ENCODE measurements around the gene ADCY5.

ADCY5 gene

GRCh38 chr3:123301331-123302184 is 147.3 kb downstream of the ADCY5 start:
- no peak for DNase-seq (ENCODE audit: low read depth)

GRCh38 chr3:123300583-123300982 is 148.3 kb downstream of the ADCY5 start:
- DNase-seq (ENCODE audit: low read depth): no peak

- no peak for DNase-seq (ENCODE audit: low read depth)
Observed at GRCh38 chr3:123300056-123300455, 148.8 kb downstream of the ADCY5 start.

DNA sequence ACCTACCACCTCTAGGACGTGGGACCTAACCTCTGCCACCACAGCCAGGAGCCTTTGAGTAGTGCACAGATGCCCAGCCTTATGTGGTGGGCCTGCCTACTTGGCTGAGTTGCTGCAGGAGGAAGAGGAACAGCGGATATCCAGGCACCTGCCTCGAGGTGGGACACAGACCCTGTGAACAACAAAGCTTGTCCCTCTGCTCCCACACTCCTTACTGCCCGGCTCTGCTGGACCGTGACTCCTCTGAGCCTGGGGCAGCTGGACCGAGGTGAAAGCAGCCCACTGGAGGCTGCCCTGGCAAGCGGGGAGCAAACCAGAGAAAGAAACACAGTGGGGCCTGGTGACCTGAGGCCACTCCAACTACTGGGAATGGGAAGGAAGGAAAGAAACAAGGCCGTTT is 149.3 kb downstream of the ADCY5 start:
- no peak for DNase-seq (ENCODE audit: low read depth)

- DNase-seq (ENCODE audit: low read depth): peak; percentile 6
Observed at GRCh38 chr3:123298903-123299302, 150.0 kb downstream of the ADCY5 start.

- no peak for DNase-seq (ENCODE audit: low read depth)
Observed at GRCh38 chr3:123297627-123297899, 151.3 kb downstream of the ADCY5 start.

- DNase-seq (ENCODE audit: low read depth): no peak
Observed at GRCh38 chr3:123296836-123297626, 151.9 kb downstream of the ADCY5 start.

GRCh38 chr3:123296261-123296660 is 152.6 kb downstream of the ADCY5 start:
- DNase-seq (ENCODE audit: low read depth): no peak

GRCh38 chr3:123295901-123296250 is 153.0 kb downstream of the ADCY5 start:
- no peak for DNase-seq (ENCODE audit: low read depth)

DNA sequence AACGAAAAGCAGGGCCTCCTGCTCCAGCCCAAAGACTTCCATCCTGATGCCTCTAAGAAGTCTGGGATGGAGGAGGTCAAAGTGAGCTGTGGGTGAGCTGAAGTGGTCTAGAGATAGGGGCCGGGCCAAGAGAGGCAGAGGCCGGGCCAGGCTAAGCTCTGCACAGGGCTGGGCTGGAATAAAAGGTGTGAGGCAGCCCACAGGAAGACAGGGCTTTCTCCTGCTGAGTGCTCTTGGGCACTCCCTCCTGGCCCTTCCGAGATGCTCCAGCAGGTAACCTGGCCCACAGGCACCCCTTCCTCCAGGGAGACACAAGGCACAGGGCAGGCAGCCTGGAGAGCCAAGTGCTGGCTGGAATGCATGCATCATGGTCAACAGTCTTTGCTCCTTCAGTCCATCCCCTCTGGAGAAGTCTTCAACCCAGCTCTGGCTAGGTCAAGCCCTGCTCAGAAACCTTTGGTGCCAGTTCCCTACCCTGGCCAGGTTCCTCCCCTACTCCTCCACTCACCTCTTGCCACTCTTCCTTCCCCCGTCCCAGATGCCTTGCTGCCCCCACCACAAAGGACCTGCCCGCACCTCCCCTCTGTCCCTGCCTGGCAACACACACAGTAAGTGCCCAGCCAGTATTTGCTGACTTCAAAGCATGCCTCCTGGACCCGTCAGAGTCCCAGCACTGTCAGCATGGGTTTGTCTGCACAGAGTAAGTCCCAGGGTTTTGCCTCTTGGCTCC is 153.6 kb downstream of the ADCY5 start:
- DNase-seq (ENCODE audit: low read depth): no peak

DNA sequence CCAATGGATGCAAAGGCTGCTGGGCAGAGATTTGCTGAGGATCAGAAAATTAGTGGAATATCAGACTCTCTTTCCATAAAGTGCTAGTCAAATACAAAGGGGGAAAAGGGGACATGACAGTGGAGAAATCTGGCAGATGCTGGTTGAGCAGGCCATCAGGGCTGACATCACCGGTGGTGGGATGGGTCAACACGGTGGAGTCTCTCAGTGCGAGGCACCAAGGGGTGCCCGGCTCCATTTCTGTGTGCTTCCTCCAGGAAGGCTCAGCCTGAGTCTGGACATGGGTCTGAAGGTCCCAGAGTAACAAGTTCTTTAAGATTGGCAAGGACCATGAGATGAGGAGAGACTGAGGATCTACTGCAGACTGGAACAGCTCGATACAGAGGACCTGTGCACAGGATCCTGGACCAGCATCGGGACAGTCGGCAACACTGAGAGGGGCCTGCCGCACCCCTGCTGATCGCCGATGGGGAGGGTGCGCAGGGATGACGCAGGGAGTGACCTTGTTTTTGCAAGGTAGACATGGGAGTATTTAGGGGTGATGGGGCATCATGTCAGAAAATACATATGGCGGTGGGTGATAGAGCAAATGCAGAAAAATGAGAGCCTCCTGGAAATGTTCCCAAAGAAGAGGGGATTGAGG is 154.5 kb downstream of the ADCY5 start:
- no peak for DNase-seq (ENCODE audit: low read depth)

DNA sequence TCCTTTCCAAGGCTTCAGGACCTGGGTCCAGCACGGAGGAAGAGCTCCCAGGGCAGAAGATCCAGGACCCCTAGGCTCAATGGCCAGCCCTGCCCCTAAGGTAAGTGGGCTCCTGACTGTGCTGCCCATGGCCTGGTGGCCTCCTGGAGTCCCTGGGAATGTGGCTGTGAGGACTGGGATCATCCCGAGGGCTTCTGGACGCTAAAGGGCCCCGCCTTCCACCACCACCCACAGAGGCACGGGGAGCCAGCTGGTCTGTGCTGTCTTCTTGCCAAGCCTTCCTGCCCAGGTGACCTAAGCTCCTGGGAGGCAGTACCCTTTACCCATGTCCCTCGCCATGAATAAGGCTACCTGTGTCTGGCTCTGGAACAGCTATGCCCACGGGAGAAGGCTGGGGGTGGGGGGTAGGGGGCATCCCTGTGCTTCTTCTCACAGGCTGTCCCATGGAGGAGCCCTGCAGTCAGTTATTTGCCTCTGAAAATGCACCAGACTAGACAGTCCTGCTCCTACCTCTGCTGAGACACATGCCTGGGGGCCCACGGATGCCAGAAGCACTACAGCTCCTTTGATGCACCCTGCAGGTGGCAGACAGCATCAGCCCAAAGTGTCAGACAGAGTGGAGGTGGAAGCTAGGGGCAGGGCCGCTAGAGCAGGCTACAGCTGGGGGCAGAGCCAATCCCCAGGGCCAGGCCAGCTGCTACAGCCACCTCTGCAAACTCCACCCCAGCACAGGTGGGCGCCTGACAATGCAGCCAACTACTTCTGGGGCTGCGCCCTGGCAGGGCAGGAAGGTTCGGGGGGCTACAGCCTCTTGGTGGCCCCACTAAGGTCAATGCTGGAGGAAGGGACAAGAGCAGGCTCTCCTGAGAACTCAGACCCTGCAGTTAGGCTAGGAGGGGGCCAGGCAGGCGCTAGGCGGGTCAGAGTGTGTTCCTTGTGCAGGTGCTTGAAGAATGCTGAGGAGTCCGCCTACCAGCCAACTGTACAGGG is 156.3 kb downstream of the ADCY5 start:
- no peak for DNase-seq (ENCODE audit: low read depth)

DNA sequence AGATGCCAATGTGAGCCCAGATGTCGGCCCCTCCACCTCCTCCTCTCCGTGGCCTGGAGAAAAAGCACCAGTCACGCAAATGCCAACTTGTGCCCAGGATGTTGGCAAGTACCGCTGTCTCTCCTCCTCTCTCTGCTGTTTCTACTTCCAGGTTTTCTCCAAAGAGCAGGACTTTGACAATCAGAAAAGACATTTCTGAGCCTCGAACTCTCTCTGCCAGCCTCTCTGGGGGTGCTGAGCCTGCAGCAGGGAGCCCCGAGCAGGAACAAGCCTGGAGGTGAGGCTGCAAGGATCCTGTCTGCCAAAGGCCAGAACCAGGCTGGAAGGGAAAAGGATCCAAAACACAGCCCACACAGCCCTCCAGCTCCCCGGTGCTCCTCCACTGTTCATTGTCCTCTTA is 157.5 kb downstream of the ADCY5 start:
- DNase-seq (ENCODE audit: low read depth): no peak

GRCh38 chr3:123290962-123291361 is 157.9 kb downstream of the ADCY5 start:
- DNase-seq (ENCODE audit: low read depth): no peak

GRCh38 chr3:123290107-123290930 is 158.6 kb downstream of the ADCY5 start:
- no peak for DNase-seq (ENCODE audit: low read depth)

DNA sequence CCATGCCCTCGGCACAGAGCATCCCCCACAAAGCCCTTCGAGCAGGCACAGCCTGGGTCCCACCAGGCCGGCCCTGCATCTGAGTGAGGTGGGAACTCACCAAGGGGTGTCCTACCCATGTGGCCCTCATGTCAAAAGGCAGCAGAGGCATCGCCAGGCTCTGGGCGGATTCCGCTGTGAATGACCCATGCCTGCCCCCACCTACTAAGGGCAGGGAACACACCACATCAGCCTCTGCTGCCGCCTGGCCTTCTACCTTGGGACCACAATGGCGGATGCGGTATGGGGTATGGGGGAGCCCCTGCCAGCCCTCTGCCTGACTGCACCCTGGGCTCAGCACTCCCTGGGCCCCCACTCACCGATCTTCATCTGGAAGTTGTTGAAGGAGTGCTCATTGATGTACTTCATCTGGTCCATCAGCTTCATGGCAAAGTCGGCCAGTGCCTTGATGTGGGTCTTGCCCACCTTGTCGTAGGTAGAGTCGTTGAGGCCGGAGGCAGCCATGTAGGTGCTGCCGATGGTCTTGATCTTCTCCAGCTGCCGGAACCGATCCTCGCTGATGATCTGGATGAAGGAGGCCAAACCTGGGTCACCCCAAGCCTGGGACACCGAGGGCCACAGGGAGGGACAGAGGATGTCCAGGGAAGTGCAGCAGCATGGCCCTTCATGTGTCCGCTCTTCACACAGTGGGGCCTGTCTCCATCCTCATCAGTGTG is 159.3 kb downstream of the ADCY5 start:
- DNase-seq (ENCODE audit: low read depth): no peak

- DNase-seq (ENCODE audit: low read depth): no peak
Observed at GRCh38 chr3:123287962-123288302, 161.0 kb downstream of the ADCY5 start.

DNA sequence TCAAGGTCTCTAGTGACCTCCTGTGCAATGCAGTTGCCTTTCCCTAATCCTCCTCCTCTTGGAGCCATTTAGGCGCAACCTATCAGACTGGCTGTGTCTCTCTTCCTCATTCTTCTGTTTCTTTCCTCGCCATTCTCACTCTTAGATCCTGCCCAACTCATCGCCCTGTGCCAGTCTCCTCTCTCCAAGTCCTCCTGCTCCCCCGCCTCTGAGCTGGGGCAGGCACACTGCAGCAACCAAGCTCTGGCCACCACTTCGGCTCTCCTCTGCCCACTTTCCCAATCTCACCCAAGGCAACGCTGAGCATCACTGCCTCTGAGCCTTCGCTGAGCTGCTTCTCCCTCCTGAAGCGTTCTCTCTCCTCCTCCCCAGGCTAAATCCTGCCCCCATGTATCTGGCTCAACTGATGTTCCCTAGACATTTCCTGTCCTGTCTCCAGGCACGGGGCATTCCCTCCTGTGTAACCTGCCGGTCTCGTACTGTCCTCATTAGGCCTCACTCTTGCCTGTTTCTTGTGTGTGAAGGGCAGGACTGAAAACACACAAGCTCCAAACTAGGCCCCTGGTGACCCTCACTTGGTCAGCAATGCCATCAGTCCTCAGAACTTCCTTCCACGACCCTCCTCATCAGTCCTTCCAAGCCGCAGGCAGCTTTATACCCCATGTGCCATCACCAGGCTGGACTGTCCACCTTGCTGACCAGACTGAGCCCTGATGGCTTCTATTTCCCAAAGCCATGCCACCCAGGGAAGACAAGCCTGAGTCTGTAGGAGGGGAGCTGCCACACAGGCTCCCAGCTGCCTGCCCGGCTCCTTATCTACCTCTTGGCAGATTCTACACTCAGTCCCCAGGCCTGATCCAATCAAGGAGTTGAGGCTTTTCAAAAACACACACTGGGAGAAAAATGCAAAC is 161.6 kb downstream of the ADCY5 start:
- no peak for DNase-seq (ENCODE audit: low read depth)
